Loucy (cell line): ENCODE results near the gene TTPAL.

Experiments used
- CTCF ChIP-seq: fragments of 200-600 bp; sonication (generic); conservative IDR thresholded peaks from 2 replicates; pipeline ENCODE4 v1.5.1; 2014; ENCODE audit warnings: mild to moderate bottlenecking, antibody characterized with exemption, low read length
- EZH2phosphoT487 ChIP-seq: fragments of 200-600 bp; IDR thresholded peaks from 2 replicates; pipeline ENCODE4 v1.6.1; 2018; ENCODE audit warnings: antibody characterized with exemption, mild to moderate bottlenecking, moderate library complexity, borderline replicate concordance

DNA sequence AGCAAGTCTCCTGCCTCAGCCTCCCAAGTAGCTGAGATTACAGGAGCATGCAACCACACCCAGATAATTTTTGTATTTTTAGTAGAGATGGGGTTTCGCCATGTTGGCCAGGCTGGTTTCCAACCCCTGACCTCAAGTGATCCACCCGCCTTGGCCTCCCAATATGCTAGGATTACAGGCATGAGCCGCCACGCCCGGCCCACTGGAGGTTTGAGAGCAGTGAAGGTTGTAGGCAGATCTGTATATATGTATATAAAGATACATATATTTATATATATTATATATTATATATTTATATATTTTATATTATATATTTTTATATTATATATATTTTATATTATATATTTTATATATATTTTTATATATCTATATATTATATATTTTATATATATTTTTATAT, 38.2 kb upstream of the TTPAL start:
- no peak for TF ChIP-seq CTCF
- no peak for TF ChIP-seq EZH2phosphoT487
